Transverse colon (tissue), 4 donors: Measurements from ENCODE around the gene SYNDIG1L. TPM values are rescaled to one million over a fixed set of nuclear protein-coding genes. Genes with fewer than 3 reads are reported as not detected.

Source experiments
- DNase-seq: peaks from one replicate; pipeline ENCODE4 v3.0.0-alpha.2; 2019
- H3K27ac ChIP-seq, 4 donors: fragments of 200-600 bp; sonication (generic); 2 replicates each; pipeline ENCODE4 v1.5.1; 2016 to 2018; ENCODE audit warnings: inconsistent platforms in 4 of 4
- H3K27me3 ChIP-seq: fragments of 200-600 bp; sonication (generic); 2 replicates; pipeline ENCODE4 v1.5.1; 2017; ENCODE audit warnings: inconsistent platforms
- H3K36me3 ChIP-seq, 4 donors: fragments of 200-600 bp; sonication (generic); 2 replicates each; pipeline ENCODE4 v1.5.1; 2017 to 2019; ENCODE audit warnings: inconsistent platforms in 4 of 4
- H3K4me1 ChIP-seq, 4 donors: fragments of 200-600 bp; sonication (generic); 2 replicates each; pipeline ENCODE4 v1.5.1; 2017 to 2020; ENCODE audit warnings: inconsistent platforms in 4 of 4
- H3K4me3 ChIP-seq, 4 donors: fragments of 200-600 bp; sonication (generic); 1 replicate in 1 of 4; 2 replicates in 3 of 4; pipeline versions ENCODE4 v1.5.1 to v1.6.1; 2017 to 2019; ENCODE audit warnings: inconsistent platforms in 4 of 4
- H3K9me3 ChIP-seq, 2 donors: fragments of 200-600 bp; sonication (generic); 2 replicates each; pipeline ENCODE4 v1.5.1; 2017 to 2019; ENCODE audit warnings: inconsistent platforms in 2 of 2
- CTCF ChIP-seq, 5 experiments: fragments of 200-600 bp in 3 of 5; fragments of 450-650 bp in 2 of 5; sonication (generic) in 3 of 5; IDR thresholded peaks; 1 replicate in 2 of 5; 2 replicates in 3 of 5; pipeline ENCODE4 v1.5.1; 2016 to 2017; ENCODE audit warnings: antibody characterized with exemption in 5 of 5, inconsistent platforms in 3 of 5, mild to moderate bottlenecking in 2 of 5, moderate library complexity in 1 of 5
- EP300 ChIP-seq: sonication (generic); formaldehyde crosslinking; IDR thresholded peaks from one replicate; pipeline ENCODE4 v1.6.1; 2017; ENCODE audit warnings: antibody characterized with exemption, low read depth
- POLR2A ChIP-seq: fragments of 450-650 bp; IDR thresholded peaks from one replicate; pipeline ENCODE4 v1.6.1; 2016; ENCODE audit warnings: antibody characterized with exemption, mild to moderate bottlenecking, moderate library complexity
- POLR2AphosphoS5 ChIP-seq, 3 donors: sonication (generic); formaldehyde crosslinking; IDR thresholded peaks; one replicate each; pipeline ENCODE4 v1.6.1; 2016; ENCODE audit warnings: antibody characterized with exemption in 3 of 3
- whole genome bisulfite sequencing, 2 donors: methylation state at CpG; one replicate each; pipeline ENCODE4 v1.1.5; 2018; ENCODE audit warnings: low coverage in 1 of 2; 5-methylcytosine and 5-hydroxymethylcytosine counted together
- in situ Hi-C, 4 donors: fragments of 200-750 bp; cut with MboI; loops; one replicate each; pipeline versions ENCODE4 v1.15.0 to v1.15.1; 2017; ENCODE audit warnings: low sequenced_read_pairs in 3 of 4, low pct_ligation_motif_present in 1 of 4, low pct_unique_long_range_greater_than_20kb in 1 of 4
- intact Hi-C: fragments of 100-400 bp; cut with DNase I; formaldehyde crosslinking; loops from one replicate; pipeline ENCODE4 v1.15.1; 2023; ENCODE audit warnings: low total_unique reads
- total RNA-seq, 4 donors: library from RNA; depleted of rRNA; stranded (reverse); fragments of >200 nt; gene quantifications; one replicate each; pipeline ENCODE4 v1.1.0, GENCODE V29; 2016

The SYNDIG1L gene
- total RNA-seq, 4 donors from 2014 or later, result 0.32 TPM; not detected in 3

GRCh38 chr14:74414403-74415114 is 11.5 kb downstream of the SYNDIG1L start:
- H3K36me3 ChIP-seq, result no peaks in the 10 kb centered on the region
- intact Hi-C loops, result no loop called here
- in situ Hi-C loops, result no loop called here
- H3K4me3 ChIP-seq, result no peak overlapping the region
- peaks cover 34% of the 10 kb centered on the region for H3K27me3 ChIP-seq
- no peaks in the 10 kb centered on the region for H3K9me3 ChIP-seq
- DNase-seq, result no peak
- TF ChIP-seq POLR2AphosphoS5 (IDR thresholded peaks at IDR 0.05) (no peak), EP300 (no peak), POLR2A (no peak), CTCF (IDR thresholded peaks at IDR 0.05) (no peak)
- H3K4me1 ChIP-seq, result no peaks in the 10 kb centered on the region
- H3K27ac ChIP-seq, result no peak overlapping the region
- 72 to 77% methylated on average over 4 to 7 of the region's 7 CpGs for WGBS, 2 donors

DNA sequence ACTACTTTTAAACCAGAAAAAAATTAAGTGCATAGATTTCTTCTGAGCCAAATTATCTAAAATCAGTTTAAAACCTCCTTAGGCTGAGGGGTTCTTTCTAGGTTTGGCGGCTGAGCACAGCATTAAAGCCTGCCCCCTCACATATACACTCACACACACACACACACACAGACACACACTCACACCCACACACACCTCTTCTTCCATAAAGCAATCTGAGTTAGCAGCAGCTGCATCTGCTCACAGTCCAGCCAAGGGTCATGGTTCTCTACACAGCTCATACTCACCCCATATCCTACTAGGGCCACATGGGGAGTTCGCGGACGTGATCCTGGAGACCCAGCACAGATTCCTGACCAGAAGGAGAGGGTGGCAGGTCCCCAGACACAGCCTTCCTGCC is 12.4 kb downstream of the SYNDIG1L start:
- no peaks in the 10 kb centered on the region for H3K36me3 ChIP-seq
- TF ChIP-seq EP300, result no peak
- no peak for TF ChIP-seq POLR2A
- TF ChIP-seq POLR2AphosphoS5 (IDR thresholded peaks at IDR 0.05), result no peak
- TF ChIP-seq CTCF (IDR thresholded peaks at IDR 0.05), result no peak
- no peaks in the 10 kb centered on the region for H3K4me1 ChIP-seq
- intact Hi-C loops, result no loop called here
- in situ Hi-C loops, result no loop called here
- H3K27me3 ChIP-seq, result peaks cover 34% of the 10 kb centered on the region
- WGBS, 2 donors, result 76% methylated on average over 4 of the region's 4 CpGs; no CpG with 5 or more reads in 1 of the 2 donors
- no peaks in the 10 kb centered on the region for H3K9me3 ChIP-seq
- no peak overlapping the region for H3K4me3 ChIP-seq
- no peak overlapping the region for H3K27ac ChIP-seq
- DNase-seq, result no peak

DNA sequence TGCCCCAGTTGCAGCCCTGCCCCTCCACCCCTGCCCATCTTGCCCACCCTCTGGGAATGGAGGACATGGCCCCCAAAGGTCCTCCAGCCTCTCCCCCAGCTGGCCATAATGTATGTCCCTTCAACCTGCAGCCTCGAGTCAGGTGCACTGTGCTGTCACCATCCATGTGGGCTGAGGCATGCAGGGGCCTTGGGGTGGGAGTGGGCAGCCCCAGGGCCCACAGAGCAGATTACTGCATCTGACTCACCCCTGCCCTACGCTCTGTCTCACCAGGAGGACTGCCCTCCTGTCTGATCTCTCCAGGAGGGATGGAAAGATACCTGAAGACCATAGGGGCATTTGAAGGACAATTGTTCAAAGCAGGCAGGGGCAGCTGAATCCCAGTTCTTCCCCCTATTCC is 13.3 kb downstream of the SYNDIG1L start:
- H3K27ac ChIP-seq, result no peak overlapping the region
- no peaks in the 10 kb centered on the region for H3K4me1 ChIP-seq
- no peaks in the 10 kb centered on the region for H3K36me3 ChIP-seq
- H3K9me3 ChIP-seq, result no peaks in the 10 kb centered on the region
- TF ChIP-seq EP300, result no peak
- no peak for TF ChIP-seq POLR2A
- TF ChIP-seq POLR2AphosphoS5 (IDR thresholded peaks at IDR 0.05), result no peak
- TF ChIP-seq CTCF (IDR thresholded peaks at IDR 0.05), result no peak
- H3K27me3 ChIP-seq, result peaks cover 29% of the 10 kb centered on the region
- intact Hi-C loops, result no loop called here
- no peak for DNase-seq
- H3K4me3 ChIP-seq, result no peak overlapping the region
- 61% methylated on average over 2 of the region's 2 CpGs; no CpG with 5 or more reads in 1 of the 2 donors for WGBS, 2 donors
- in situ Hi-C loops, result no loop called here

- Histone ChIP-seq H3K9me3 (no peaks in the 10 kb centered on the region), H3K36me3 (no peaks in the 10 kb centered on the region), H3K27ac (no peak overlapping the region), H3K4me1 (no peaks in the 10 kb centered on the region), H3K27me3 (peaks cover 22% of the 10 kb centered on the region), H3K4me3 (no peak overlapping the region)
- TF ChIP-seq POLR2AphosphoS5 (IDR thresholded peaks at IDR 0.05), result no peak
- no peak for TF ChIP-seq CTCF (IDR thresholded peaks at IDR 0.05)
- TF ChIP-seq POLR2A, result no peak
- DNase-seq, result no peak
- 84 to 93% methylated on average over 2 to 7 of the region's 7 CpGs for WGBS, 2 donors
- in situ Hi-C loops (no loop called here), intact Hi-C loops (no loop called here)
Measured at GRCh38 chr14:74411671-74412070, 14.3 kb downstream of the SYNDIG1L start.
